Subcutaneous adipose tissue (tissue), 4 donors: ENCODE measurements around the gene FAM222B. TPM values are rescaled to one million over a fixed set of nuclear protein-coding genes. Genes with fewer than 3 reads are reported as not detected.

Experiments used
- total RNA-seq, 4 donors: library from RNA; depleted of rRNA; stranded (reverse); fragments of >200 nt; gene quantifications; one replicate each; pipeline ENCODE4 v1.1.0, GENCODE V29; 2016
- TF ChIP-seq, protein P1 (sequence below): fragments of 450-650 bp; IDR thresholded peaks from one replicate; pipeline ENCODE4 v1.5.1; 2016; ENCODE audit warnings: low read depth, mild to moderate bottlenecking, control low read depth, antibody characterized with exemption, moderate library complexity

The FAM222B gene
- total RNA-seq, 4 donors from 2014 or later: 6.6 to 30.0 (median 12.1) TPM

GRCh38 chr17:28865946-28866752 lies 23.6 kb upstream of the FAM222B start:
- TF ChIP-seq, protein P1, sequence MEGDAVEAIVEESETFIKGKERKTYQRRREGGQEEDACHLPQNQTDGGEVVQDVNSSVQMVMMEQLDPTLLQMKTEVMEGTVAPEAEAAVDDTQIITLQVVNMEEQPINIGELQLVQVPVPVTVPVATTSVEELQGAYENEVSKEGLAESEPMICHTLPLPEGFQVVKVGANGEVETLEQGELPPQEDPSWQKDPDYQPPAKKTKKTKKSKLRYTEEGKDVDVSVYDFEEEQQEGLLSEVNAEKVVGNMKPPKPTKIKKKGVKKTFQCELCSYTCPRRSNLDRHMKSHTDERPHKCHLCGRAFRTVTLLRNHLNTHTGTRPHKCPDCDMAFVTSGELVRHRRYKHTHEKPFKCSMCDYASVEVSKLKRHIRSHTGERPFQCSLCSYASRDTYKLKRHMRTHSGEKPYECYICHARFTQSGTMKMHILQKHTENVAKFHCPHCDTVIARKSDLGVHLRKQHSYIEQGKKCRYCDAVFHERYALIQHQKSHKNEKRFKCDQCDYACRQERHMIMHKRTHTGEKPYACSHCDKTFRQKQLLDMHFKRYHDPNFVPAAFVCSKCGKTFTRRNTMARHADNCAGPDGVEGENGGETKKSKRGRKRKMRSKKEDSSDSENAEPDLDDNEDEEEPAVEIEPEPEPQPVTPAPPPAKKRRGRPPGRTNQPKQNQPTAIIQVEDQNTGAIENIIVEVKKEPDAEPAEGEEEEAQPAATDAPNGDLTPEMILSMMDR: no peak

DNA sequence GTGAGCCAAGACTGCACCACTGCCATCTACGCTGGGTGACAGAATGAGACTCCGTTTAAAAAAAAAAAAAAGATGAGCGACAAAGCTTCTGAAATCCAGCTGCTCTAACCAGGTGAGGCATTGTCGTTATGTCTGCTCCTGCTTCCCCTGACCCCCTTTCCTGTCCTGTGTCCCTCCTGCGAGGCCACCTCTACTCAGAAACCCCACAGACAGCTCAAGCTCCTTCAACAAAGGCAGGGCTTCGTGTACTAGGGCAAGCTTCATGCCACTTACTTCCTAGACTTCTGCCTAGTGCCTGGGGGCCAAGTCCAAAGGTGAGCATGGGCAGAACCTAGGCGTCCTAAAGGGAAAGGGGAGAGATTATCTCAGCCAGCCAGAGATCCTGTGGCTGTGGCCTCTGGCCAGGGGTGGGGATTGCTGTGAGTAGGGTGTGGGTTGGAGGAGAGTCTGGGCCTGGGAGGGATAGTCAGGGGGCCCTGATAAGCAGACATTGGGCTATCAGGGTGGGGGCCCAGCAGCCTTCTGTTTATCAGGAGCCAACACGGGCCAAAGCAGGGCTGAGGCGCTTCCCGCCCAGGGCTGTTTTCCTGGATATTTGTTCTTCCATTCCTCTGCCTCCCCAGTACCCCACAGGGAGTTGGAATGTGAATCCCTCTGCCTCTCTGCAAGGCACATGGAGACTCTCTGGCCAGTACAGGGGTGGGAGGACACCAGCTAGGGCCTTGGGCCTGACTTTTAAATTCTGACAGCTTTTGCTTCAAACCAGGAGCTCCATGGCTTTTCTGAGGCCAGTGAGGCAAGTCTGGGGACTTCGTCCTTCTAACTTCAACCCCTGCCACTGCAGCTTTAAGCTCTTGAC lies 22.6 kb upstream of the FAM222B start:
- TF ChIP-seq, protein P1: no peak

DNA sequence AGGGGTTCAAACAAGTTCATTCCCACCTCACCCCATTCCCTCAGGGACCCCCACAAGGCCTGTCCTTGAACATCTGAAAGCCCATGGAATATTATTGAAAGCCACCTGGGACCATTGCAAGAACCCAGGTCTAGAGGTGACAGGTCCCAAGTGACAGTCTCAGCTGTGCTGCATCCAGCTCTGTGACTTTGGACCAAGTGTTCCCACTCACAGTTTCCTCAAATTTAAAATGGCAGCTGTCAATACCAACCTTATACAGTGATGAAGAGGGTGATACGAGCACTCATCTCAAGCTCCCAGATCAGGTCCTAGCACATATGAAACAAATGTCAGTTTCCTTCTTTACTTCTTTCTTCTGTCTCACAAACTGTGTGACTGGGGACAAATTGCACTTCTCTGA lies 21.4 kb upstream of the FAM222B start:
- TF ChIP-seq, protein P1: no peak

DNA sequence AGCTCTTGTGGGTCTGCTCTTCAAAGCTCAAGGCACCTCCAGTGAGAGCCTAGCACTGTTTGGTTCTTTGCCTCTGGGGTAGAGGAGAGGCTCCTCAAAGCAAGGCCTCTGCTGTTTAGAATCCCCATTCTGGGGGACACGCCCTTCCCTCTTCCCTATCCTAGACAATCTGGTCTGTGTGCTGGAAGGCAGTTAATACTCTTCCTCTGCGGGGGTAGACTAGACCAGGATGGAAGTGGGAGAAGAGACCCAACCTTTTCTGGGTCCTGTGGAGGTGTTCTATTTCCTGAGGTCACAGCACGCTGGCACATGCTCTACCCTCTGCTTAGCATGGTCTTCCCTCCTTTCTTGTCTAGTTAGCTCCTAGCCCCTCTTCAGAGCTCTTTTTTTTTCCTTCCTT lies 20.0 kb upstream of the FAM222B start:
- TF ChIP-seq, protein P1: no peak

- TF ChIP-seq, protein P1: no peak
Observed at GRCh38 chr17:28861393-28862203, 19.0 kb upstream of the FAM222B start.

DNA sequence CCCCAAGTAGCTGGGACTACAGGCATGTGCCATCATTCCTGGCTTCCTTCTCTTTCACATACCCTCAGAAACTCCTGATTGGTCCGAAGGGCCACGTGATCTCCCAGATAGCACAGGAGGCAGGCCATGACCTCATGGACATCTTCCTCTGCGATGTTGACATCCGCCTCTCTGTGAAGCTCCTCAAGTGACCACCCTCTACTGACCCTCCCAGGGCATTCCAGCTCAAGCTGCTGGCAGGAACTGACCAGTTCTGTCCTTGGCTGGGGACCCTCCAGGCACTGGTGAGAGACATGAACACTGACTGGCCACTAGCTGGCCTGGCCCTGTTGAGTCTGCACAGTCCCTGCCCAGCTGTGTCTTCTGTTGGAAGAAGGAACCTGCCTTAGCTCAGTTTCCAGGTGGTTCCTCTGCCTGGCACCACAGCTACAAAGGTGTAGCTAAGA lies 17.8 kb upstream of the FAM222B start:
- TF ChIP-seq, protein P1: no peak
